Retinal pigment epithelial cell (primary cell): ENCODE data around the gene METRN.

Experiments used
- DNase-seq: peaks from one replicate; pipeline ENCODE4 v3.0.0-alpha.2; 2010; ENCODE audit warnings: low read depth
- H3K4me3 ChIP-seq: 2 replicates; pipeline ENCODE4 v1.5.1; 2011; ENCODE audit warnings: mild to moderate bottlenecking, low read length, control low read depth, moderate library complexity
- CTCF ChIP-seq: conservative IDR thresholded peaks from 2 replicates; pipeline ENCODE4 v1.5.1; 2011; ENCODE audit warnings: low read depth, low read length, control low read depth, inconsistent platforms

The METRN gene

GRCh38 chr16:695355-696089 lies 19.4 kb upstream of the METRN start:
- H3K4me3 ChIP-seq, result peak overlapping the region; percentile 7
- no peak for DNase-seq
- no peak for TF ChIP-seq CTCF

DNA sequence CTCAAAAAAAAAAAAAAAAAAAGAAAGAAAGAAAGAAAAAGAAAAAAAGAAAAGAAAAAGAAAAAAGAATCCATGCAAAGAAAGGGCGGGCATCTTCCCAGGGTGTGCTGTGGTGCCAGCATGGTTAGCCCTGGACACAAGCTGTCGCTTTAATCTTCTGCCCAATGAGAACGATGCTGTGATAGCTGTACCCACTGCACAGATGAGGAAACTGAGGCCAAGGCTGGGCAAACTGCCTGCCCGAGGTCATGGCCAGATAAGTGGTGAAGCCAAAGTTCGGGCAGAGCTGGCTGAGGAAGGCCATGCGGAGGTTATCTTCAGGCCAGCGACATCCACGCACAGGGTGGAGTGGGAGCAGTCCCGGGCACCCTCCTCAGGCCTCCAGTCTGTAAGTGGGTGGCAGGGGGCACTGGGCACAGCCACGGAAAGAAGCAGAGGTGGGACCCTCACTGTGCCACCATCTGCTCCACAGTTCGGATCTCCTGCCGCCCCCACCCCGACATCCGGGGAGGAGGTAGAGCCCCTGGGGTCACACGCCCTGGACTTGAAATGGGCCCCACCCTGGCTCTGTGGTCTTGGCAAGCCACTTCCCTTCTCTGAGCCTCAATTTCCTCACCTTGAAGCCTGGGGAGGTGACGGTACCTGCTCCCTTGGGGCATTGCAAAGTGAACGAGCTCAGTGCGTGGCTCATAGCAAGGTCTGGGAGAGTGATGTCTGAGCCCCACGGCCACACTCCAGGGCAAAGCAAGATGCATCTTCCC lies 15.8 kb upstream of the METRN start:
- no peak for DNase-seq
- TF ChIP-seq CTCF, result no peak
- no peak overlapping the region for H3K4me3 ChIP-seq

DNA sequence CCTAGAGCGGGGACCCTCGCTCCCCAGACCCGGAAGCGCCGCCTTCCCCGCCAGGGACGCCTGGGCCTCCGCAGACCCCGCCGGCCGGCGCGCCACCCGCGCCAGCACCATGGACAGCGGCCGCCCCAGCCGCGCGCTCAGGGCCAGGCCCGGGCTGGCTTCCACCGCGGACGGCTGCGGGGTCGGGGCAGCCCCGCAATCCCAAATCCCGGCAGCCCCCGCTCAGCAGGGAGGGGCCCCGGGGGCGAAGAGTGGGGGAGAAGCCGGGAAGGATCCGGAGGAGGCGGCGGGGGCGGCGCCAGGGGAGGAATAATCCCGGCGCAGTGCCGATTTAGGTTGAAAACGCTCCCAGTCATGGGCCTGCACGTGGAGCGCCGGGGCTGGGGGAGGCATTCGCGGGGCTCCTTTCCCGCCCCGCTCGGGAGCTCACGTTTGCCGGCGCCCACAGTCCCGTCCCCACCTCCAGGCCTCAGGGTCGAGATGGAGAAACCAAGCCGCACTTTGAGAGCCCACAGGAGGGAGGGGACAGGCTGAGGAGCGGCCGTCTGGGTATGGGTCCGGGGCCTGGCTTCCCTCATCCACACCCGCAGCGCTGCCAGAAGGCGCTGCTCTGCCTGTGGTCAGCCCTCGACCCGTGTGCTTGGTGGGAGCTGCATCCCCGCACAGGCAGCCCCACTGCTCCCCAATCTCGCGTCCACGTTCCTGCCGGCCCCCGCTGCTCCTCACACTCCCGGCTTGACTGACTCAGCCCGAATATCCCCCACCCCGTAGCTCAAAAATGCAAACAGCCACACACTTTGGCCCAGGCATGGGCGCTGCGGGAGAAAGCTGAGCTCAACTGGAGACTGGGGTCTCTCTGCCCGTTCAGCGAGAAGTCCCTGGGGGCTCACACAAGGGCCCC lies 14.0 kb upstream of the METRN start:
- no peak for TF ChIP-seq CTCF
- no peak for DNase-seq
- no peak overlapping the region for H3K4me3 ChIP-seq

DNA sequence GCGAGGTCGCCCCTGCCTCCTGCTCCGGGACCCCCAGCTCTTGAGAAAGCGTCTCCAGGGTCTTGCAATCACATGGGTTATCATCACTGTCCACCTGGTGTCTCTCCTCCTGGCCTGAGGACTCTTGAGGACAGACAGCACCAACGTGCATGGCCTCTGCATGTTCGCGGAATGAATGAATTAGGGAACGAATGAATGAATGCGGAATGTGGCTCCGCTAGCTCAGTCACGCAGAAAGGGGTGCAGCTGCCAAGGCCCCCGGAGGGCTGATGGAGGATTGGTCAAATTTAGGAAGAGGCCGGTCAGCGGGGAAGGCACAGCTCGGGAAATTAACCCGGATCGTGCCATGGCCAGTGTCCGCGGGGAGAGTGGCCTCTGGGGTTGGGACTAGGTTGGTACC lies 12.6 kb upstream of the METRN start:
- TF ChIP-seq CTCF, result no peak

DNA sequence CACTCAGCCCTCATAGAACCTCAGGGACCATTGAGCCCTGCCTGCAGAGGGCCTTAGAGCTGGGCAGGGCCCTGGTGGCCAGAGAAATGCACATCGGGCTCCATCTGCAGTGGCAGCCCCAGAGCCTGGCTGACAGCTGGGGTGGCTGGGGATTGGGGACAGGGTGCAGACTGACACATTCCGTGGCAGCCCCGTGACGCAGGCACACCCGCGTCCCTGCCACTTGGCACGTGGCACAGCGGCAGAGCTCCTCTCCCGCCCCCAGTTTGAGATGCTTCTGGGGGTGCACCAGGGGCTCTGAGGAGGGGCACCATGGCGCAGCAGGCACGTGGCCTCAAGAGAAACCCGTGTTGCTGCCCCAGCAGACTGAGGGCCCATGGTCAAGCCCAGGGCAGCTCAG lies 11.5 kb upstream of the METRN start:
- TF ChIP-seq CTCF, result no peak
- no peak for DNase-seq
- no peak overlapping the region for H3K4me3 ChIP-seq

More for the DNA sequence above, 12.6 kb upstream of the METRN start:
- H3K4me3 ChIP-seq, result no peak overlapping the region
- DNase-seq, result no peak

- no peak for DNase-seq
- TF ChIP-seq CTCF, result no peak
- H3K4me3 ChIP-seq, result no peak overlapping the region
Measured at GRCh38 chr16:704047-704446, 10.9 kb upstream of the METRN start.
